HepG2 (cell line): ENCODE data around the gene OARD1. TPM values are rescaled to one million over a fixed set of nuclear protein-coding genes. Genes with fewer than 3 reads are reported as not detected.

Source experiments
- CHD2 ChIP-seq: IDR thresholded peaks from 2 replicates; pipeline ENCODE4 v1.6.1; 2011; ENCODE audit warnings: low read depth, low read length, improper control_type of control experiment
- ETS1 ChIP-seq: sonication (generic); formaldehyde crosslinking; IDR thresholded peaks from 2 replicates; pipeline ENCODE4 v1.4.0; 2020; ENCODE audit warnings: missing genetic modification reagents
- GABPB1 ChIP-seq: IDR thresholded peaks from 2 replicates; pipeline ENCODE4 v1.6.1; 2016; ENCODE audit warnings: mild to moderate bottlenecking, missing genetic modification reagents, moderate library complexity, missing compliant biosample characterization
- GFI1 ChIP-seq: sonication (generic); formaldehyde crosslinking; IDR thresholded peaks from 2 replicates; pipeline ENCODE4 v1.5.0; 2020; ENCODE audit warnings: missing genetic modification reagents, mild to moderate bottlenecking, borderline replicate concordance
- GTF2F1 ChIP-seq: fragments of 150-350 bp; IDR thresholded peaks from 2 replicates; pipeline ENCODE4 v1.6.1; 2014; ENCODE audit warnings: low read length
- IKZF5 ChIP-seq: IDR thresholded peaks from 2 replicates; pipeline ENCODE4 v1.6.1; 2018; ENCODE audit warnings: missing genetic modification reagents, mild to moderate bottlenecking, missing compliant biosample characterization
- IRX3 ChIP-seq: sonication (generic); formaldehyde crosslinking; IDR thresholded peaks from 2 replicates; pipeline ENCODE4 v1.8.1; 2023; ENCODE audit warnings: mild to moderate bottlenecking, low read depth, missing genetic modification reagents, borderline replicate concordance
- JDP2 ChIP-seq: sonication (generic); formaldehyde crosslinking; IDR thresholded peaks from 2 replicates; pipeline ENCODE4 v1.8.1; 2022; ENCODE audit warnings: missing genetic modification reagents, borderline replicate concordance
- MEIS1 ChIP-seq: sonication (generic); formaldehyde crosslinking; IDR thresholded peaks from 2 replicates; pipeline ENCODE4 v1.9.0; 2021; ENCODE audit warnings: mild to moderate bottlenecking, missing genetic modification reagents, moderate library complexity, borderline replicate concordance
- NPAS2 ChIP-seq: sonication (generic); formaldehyde crosslinking; IDR thresholded peaks from 2 replicates; pipeline ENCODE4 v1.8.0; 2022; ENCODE audit warnings: mild to moderate bottlenecking, missing genetic modification reagents, borderline replicate concordance
- PAWR ChIP-seq: sonication (generic); formaldehyde crosslinking; IDR thresholded peaks from 2 replicates; pipeline ENCODE4 v1.4.0; 2020; ENCODE audit warnings: missing genetic modification reagents, mild to moderate bottlenecking, borderline replicate concordance
- PAXIP1 ChIP-seq: sonication (generic); formaldehyde crosslinking; conservative IDR thresholded peaks from 2 replicates; pipeline ENCODE4 v1.4.0; 2020; ENCODE audit warnings: mild to moderate bottlenecking, missing genetic modification reagents, moderate library complexity
- PPARG ChIP-seq: conservative IDR thresholded peaks from 2 replicates; pipeline ENCODE4 v1.6.1; 2016; ENCODE audit warnings: missing biosample characterization, missing genetic modification reagents
- SETDB1 ChIP-seq: sonication (generic); formaldehyde crosslinking; IDR thresholded peaks from 2 replicates; pipeline ENCODE4 v1.5.1; 2020; ENCODE audit warnings: missing genetic modification reagents, mild to moderate bottlenecking, borderline replicate concordance
- SMAD3 ChIP-seq: sonication (generic); formaldehyde crosslinking; IDR thresholded peaks from 2 replicates; pipeline ENCODE4 v1.4.0; 2020; ENCODE audit warnings: missing genetic modification reagents
- STAT5B ChIP-seq: sonication (generic); formaldehyde crosslinking; IDR thresholded peaks from 2 replicates; pipeline ENCODE4 v1.4.0; 2020; ENCODE audit warnings: missing genetic modification reagents
- TBX3 ChIP-seq: fragments of 450-650 bp; IDR thresholded peaks from 2 replicates; pipeline ENCODE4 v1.6.1; 2017; ENCODE audit warnings: antibody characterized with exemption, mild to moderate bottlenecking, inconsistent platforms, borderline replicate concordance
- ZBTB38 ChIP-seq: sonication (generic); formaldehyde crosslinking; IDR thresholded peaks from 2 replicates; pipeline ENCODE4 v1.5.1; 2020; ENCODE audit warnings: mild to moderate bottlenecking, missing genetic modification reagents
- ZBTB43 ChIP-seq: sonication (generic); formaldehyde crosslinking; conservative IDR thresholded peaks from 2 replicates; pipeline ENCODE4 v1.4.0; 2020; ENCODE audit warnings: missing genetic modification reagents
- ZNF350 ChIP-seq: sonication (generic); formaldehyde crosslinking; IDR thresholded peaks from 2 replicates; pipeline ENCODE4 v1.4.0; 2020; ENCODE audit warnings: mild to moderate bottlenecking, low read depth, missing genetic modification reagents, borderline replicate concordance
- ZNF510 ChIP-seq: sonication (generic); formaldehyde crosslinking; IDR thresholded peaks from 2 replicates; pipeline ENCODE4 v1.4.0; 2020; ENCODE audit warnings: low read depth, mild to moderate bottlenecking, missing genetic modification reagents
- ZNF530 ChIP-seq: sonication (generic); formaldehyde crosslinking; IDR thresholded peaks from 2 replicates; pipeline ENCODE4 v1.5.0; 2020; ENCODE audit warnings: low read depth, mild to moderate bottlenecking, missing genetic modification reagents
- ZNF674 ChIP-seq: sonication (generic); formaldehyde crosslinking; IDR thresholded peaks from 2 replicates; pipeline ENCODE4 v1.5.0; 2020; ENCODE audit warnings: low read depth, mild to moderate bottlenecking, missing genetic modification reagents
- ZNF709 ChIP-seq: sonication (generic); formaldehyde crosslinking; IDR thresholded peaks from 2 replicates; pipeline ENCODE4 v1.5.0; 2020; ENCODE audit warnings: mild to moderate bottlenecking, missing genetic modification reagents
- ZNF775 ChIP-seq: sonication (generic); formaldehyde crosslinking; IDR thresholded peaks from 2 replicates; pipeline ENCODE4 v1.4.0; 2020; ENCODE audit warnings: missing genetic modification reagents, mild to moderate bottlenecking, moderate library complexity, borderline replicate concordance
- polyA plus RNA-seq, 8 experiments: library from polyadenylated mRNA; depleted of rRNA in 3 of 8; stranded (reverse) in 7 of 8; unstranded in 1 of 8; fragments of >200 nt; fragmentation: Illumina TruSeq in 4 of 8; extraction: Trizol in 4 of 8; gene quantifications; 2 replicates each; pipeline versions ENCODE4 v1.2.1 to v1.2.3, GENCODE V29; 2011 to 2016; ENCODE audit warnings: low read depth in 4 of 8, missing spikeins in 1 of 8, mixed read lengths in 1 of 8; ENCODE audit not compliant: insufficient read depth in 1 of 8
- total RNA-seq, 5 experiments: library from RNA; depleted of rRNA; stranded (reverse); fragments of >200 nt; fragmentation: Illumina TruSeq; extraction: Trizol; gene quantifications; 2 replicates each; pipeline ENCODE4 v1.2.3, GENCODE V29; 2016; ENCODE audit warnings: low read depth in 1 of 5

The OARD1 gene
- total and polyA plus RNA-seq, 2 of the 13 experiments (the other 11 are each of a cell fraction or from before 2014, with no cell fraction given), result 18.4 to 49.0 TPM

GRCh38 chr6:41065550-41066026, 6.6 kb downstream of the OARD1 start (continued):
- no peak for TF ChIP-seq CHD2
- TF ChIP-seq PAWR (CRISPR knock-in tag), result no peak
- no peak for TF ChIP-seq ZNF709 (CRISPR knock-in tag)
- no peak; the same call in 1 of the 2 replicates for TF ChIP-seq JDP2 (CRISPR knock-in tag)
- no peak for TF ChIP-seq ZBTB38
- TF ChIP-seq GTF2F1, result no peak
- peak; percentile 94 for TF ChIP-seq PAXIP1 (CRISPR knock-in tag)
- TF ChIP-seq STAT5B, result no peak
- TF ChIP-seq PPARG (CRISPR knock-in tag), result peak; percentile 83
- no peak for TF ChIP-seq ZNF510 (CRISPR knock-in tag)
- no peak for TF ChIP-seq SETDB1 (CRISPR knock-in tag)
- TF ChIP-seq IRX3, result no peak
- TF ChIP-seq ZNF350 (CRISPR knock-in tag), result no peak
- TF ChIP-seq ETS1 (CRISPR knock-in tag), result no peak
- no peak for TF ChIP-seq MEIS1 (CRISPR knock-in tag)
- no peak for TF ChIP-seq NPAS2 (CRISPR knock-in tag)
- 0 out of 2 replicates have a peak, but pooled peaks have one; percentile 45 for TF ChIP-seq SMAD3 (CRISPR knock-in tag)
- TF ChIP-seq ZNF530 (CRISPR knock-in tag), result no peak
- TF ChIP-seq IKZF5 (CRISPR knock-in tag), result peak; percentile 85; the same call in 1 of the 2 replicates
- peak; percentile 61; the same call in 1 of the 2 replicates for TF ChIP-seq ZBTB43 (CRISPR knock-in tag)
- peak; percentile 68 for TF ChIP-seq GFI1 (CRISPR knock-in tag)
- TF ChIP-seq ZNF775 (CRISPR knock-in tag), result no peak
- TF ChIP-seq GABPB1 (CRISPR knock-in tag), result no peak
- no peak for TF ChIP-seq ZNF674
- peak; percentile 57; the same call in 1 of the 2 replicates for TF ChIP-seq TBX3
